A673 (cell line): ENCODE results near the gene PPM1F.

Experiments used
- CTCF ChIP-seq: fragments of 300-800, 200-600 bp; sonication (generic); conservative IDR thresholded peaks from 2 replicates; pipeline ENCODE4 v1.5.1; 2017; ENCODE audit warnings: low read depth, mild to moderate bottlenecking, antibody characterized with exemption, low read length, moderate library complexity, mixed read lengths
- EZH2 ChIP-seq: fragments of 200-600 bp; sonication (generic); IDR thresholded peaks from 2 replicates; pipeline ENCODE4 v1.6.1; 2017; ENCODE audit warnings: borderline replicate concordance, low read depth, mild to moderate bottlenecking, mixed read lengths, antibody characterized with exemption, low read length; ENCODE audit not compliant: poor library complexity, severe bottlenecking

- TF ChIP-seq CTCF (no peak), EZH2 (no peak)
These were observed 19.2 kb downstream of the PPM1F start for GRCh38 chr22:21933413-21933812.
